GM21576 (cell line): ENCODE results near the gene SHROOM2.

Experiments used
- ATAC-seq: cut with Tn5 transposase; IDR thresholded peaks from one replicate; pipeline ENCODE4 v1.9.1; 2021; ENCODE audit warnings: mild to moderate bottlenecking, moderate library complexity; ENCODE audit not compliant: unreplicated experiment

The SHROOM2 gene

DNA sequence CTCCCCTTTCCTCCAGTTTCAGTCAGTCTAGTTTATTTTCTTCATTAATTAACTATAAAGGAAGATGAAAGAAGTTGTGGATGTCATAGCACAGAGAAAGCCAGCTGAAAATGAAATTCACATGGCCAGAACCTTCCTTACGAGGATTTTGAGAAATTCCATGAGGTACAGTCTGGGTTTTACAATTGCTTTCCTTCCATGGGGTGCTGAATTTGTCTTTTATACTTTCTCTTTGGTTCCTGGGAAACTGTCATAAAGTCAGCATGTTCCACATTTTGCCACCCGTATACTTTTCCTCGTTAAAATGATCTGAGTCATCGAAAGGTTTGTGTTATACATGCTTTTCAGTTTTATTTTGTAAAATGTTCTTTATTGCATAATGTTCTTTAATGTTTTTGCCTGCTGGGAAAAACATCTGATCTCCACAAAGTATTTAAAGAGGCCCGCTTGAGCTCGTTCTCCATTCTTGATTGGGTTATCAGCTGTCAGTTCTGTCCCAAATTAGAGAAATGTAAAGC is 102.8 kb downstream of the SHROOM2 start:
- ATAC-seq, result no peak

DNA sequence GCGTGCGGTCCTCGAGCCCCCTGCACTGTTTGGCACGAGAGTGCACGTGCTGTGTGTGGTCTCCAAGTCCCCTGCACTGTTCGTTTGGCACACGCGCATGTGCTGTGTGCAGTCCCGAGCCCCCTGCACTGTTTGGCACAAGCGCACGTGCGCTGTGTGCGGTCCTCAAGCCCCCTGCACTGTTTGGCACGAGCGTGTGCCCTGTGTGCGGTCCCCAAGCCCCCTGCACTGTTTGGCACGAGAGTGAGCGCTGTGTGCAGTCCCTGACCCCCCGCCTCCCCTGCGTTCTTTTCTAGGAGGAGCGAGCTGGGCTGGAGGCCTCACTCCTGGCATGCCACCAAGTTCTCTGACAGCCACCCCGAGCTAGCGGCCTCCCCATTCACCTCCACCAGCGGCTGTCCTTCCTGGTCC is 104.5 kb downstream of the SHROOM2 start:
- ATAC-seq, result no peak

DNA sequence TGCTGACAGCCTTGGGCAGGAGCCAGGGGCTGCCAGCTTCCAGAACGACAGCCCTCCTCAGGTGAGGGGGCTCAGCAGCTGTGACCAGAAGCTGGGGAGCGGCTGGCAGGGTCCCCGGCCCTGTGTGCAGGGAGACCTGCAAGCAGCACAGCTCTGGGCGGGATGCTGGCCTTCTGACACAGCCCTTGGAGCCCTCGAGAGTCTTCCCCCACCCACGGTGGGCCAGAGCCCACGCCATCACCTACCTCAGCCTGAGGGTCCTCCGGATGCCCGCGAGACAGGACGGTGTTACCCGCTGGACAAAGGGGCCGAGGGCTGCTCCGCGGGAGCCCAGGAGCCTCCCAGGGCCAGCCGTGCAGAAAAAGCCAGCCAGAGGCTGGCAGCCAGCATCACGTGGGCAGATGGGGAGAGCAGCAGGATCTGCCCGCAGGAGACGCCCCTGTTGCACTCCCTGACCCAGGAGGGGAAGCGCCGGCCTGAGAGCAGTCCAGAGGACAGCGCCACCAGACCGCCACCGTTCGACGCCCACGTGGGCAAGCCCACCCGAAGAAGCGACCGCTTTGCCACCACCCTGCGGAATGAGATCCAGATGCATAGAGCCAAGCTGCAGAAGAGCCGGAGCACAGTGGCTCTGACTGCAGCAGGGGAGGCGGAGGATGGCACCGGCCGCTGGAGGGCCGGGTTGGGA is 109.1 kb downstream of the SHROOM2 start:
- no peak for ATAC-seq

DNA sequence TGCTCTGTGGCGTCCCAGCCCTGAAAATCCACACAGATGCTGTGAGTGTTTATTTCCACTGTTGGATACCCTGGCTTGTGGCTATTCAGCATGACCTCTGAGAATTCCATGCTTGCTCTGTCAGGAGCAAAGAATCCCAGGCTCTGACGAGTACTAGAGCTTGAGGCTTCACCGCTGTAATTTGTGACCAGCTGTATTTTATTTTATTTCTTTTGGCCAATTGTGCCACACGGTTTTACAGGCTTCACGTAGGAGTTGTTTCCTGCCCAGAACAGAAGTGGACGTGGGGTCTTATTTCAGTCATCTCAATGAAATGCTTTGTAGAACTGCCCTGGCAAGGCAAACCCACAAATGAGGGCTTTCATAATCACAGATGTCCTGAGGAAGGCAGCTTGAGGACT is 111.5 kb downstream of the SHROOM2 start:
- ATAC-seq, result no peak

DNA sequence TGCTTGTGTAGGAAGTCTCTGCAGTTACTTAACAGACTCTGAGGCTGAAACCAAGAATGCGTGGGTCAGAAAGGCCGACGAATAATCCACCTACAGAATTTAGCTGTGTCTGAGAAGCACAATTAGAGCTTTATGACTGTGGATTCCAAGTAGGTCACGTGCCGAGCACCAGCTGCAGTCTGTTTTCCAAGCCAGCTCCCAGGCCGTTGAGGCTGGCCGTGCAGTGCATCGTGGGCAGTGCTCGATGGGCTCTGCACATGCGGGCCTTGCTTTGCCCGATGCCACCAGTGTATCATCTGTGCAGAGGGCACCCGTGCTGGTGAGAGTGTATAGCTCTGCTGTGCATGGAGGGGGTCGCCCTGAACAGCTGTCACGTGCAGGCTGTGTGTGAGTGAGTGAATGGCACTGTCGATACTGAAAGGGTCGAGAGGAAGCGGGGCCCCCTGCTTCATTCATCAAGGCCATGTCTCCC is 113.4 kb downstream of the SHROOM2 start:
- no peak for ATAC-seq

- no peak for ATAC-seq
Measured at GRCh38 chrX:9902656-9903055, 116.4 kb downstream of the SHROOM2 start.

DNA sequence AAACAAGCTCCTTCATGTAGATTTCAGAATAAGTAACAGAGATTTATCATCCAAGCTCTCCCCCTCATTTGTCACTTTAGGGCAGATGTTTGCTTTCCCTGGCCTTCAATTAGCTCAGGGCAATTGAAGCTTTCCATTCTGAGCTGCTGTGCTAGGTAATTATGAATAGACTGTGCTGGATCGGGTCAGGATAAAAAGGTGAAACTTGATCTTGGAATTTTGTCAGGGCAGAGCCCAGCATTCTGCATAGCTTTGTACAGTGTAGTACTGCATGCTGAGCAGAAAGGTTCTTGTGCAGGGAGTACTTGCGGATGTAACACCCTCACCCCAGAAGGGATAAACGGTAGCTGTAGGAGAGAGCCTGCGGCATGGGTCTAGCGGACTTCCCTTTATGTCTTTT is 116.9 kb downstream of the SHROOM2 start:
- no peak for ATAC-seq

DNA sequence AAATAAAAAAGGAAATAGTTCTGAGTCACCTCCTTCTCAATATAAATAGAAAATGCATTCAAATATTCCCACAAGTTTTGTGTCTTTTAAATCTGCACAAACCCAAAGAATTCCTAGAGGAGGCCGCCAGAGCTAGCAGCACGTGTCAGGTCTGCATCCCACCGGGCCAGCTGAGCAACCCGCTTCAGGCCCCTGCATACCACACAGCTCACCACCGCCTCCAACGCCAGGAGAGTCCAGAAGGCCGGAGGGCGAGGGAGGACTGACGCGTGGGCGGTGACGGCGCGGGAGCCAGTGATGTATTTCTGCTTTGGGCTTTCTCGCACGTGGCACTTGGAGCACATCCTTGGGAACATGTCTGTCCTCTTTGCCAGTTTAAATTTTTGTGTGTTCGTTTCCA is 119.1 kb downstream of the SHROOM2 start:
- ATAC-seq, result no peak

- ATAC-seq, result no peak
Measured at GRCh38 chrX:9905721-9906120, 119.5 kb downstream of the SHROOM2 start.

GRCh38 chrX:9906919-9907318 is 120.7 kb downstream of the SHROOM2 start:
- no peak for ATAC-seq

DNA sequence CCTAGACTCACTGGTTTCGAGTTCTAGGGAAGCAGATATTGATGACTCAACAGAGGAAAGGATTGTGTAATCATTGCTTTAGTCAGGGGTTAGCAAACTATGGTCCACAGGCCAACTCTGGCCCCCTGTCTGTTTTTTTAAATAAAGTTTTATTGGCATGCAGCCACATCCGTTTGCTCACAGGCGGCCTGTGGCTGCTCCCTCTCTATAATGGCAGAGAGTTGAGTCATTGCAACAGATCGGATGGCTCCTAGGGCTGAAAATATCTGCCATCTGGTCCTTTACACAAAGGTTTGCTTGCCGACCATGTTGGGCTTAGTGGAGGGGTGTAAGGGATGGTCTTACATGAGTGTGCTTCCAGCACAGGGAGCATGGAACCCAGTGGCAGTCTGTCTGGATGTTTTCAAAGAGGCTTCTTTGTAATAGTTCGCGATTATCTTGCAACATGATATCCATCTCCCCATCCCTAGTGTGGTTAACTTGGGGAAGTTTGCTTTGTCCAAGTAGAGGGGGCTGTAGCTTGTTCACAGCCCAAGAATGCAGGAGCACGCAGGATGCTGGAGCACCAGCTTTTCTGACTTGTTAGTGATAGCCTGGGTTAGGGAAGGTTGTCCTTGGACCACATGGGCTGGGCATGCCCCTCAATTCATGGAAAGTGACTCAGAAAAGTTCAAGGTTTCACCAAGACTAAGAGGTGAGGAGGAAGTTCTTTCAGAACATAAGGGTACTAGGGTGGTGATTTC is 121.6 kb downstream of the SHROOM2 start:
- no peak for ATAC-seq

GRCh38 chrX:9909254-9909653 is 123.0 kb downstream of the SHROOM2 start:
- no peak for ATAC-seq

- no peak for ATAC-seq
Measured at GRCh38 chrX:9911487-9911886, 125.3 kb downstream of the SHROOM2 start.

DNA sequence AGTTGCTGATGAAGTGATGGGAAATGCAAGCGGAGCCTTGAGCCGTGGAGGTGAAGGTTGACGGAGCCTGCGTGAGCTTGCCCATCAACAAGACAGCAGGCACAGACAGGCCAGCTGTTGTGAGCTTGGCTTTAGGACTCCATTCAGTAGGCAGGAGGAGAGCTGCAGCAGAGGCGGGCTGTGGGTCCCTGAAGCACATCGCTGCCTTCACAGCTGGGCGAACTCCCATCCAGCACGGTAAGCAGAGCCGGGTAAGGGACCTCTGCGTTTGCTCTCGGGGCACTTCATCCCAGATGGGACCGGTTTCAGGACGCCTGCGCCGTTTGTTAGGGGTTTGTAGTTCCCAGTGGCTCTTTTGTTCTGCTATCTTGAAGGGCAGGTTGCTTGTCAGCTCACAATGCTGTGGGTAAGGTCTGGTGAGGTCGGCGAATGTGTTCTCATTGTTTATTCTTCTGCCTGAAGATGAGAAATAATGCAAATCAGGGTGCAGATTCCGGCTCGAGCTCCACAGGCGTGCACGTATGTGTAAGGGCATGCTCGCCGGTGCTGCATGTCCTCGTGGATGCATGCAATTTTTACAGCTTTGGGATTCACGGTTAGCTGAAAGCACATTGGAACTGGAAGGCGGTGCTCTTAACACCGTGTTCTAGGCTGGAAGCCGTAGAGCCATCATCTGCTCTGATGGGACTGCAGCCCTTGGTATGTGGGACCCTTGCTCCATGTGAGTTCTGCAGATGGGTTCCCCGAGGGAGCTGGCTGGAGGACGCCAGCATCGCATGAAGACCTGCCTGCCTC is 126.3 kb downstream of the SHROOM2 start:
- ATAC-seq, result no peak

DNA sequence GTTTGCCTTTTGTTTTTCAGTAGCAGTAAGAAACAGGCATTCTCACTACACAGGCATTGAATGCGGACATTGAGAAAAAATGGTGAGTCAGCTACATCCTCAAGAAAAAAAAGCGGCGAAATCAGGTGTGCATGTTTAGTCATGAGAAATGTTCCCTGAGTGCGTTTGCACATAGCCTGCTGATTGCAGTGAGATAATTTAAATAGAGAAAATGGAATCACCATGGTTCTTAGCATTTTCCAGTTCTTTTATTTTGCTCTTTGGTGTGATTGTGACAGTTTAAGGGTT is 126.9 kb downstream of the SHROOM2 start:
- ATAC-seq, result no peak

DNA sequence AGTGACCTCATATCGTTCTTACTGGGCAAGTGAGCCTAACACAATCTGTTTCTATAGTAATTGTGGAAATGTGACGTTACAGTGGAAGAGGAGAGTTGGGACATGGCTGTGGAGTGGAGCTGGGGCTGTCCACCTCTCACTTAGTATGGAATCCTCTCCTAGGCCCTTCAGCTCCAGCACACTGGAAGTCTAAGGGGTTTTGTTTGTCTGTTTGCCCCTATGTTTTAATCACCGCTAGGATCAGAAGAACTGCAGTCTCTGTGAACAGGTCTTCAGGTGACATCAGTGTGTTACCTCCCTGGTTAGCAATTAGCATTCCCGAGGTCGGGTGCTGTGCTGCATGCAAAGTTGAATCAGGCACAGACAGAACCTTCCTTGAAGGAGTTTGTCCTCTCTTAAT is 131.6 kb downstream of the SHROOM2 start:
- no peak for ATAC-seq

DNA sequence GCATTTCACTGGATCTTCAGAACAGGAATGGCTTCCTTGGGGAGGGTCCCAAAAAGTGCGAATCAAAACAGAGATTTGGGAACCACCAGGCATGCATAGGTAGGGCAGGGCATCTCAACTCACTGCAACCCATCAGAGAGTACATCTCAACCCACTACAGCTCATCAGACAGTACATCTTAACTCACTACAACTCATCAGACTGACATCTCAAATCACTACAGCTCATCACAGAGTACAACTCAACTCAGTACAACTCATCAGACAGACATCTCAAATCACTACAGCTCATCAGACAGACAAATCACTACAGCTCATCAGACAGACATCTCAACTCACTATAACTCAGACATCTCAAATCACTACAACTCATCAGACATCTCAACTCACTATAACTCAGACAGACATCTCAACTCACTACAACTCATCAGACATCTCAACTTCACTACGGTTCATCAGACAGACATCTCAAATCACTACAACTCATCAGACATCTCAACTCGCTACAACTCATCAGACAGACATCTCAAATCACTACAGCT is 133.5 kb downstream of the SHROOM2 start:
- no peak for ATAC-seq

- ATAC-seq, result no peak
Measured at GRCh38 chrX:9921407-9921806, 135.2 kb downstream of the SHROOM2 start.

- ATAC-seq, result no peak
Measured at GRCh38 chrX:9923357-9923756, 137.1 kb downstream of the SHROOM2 start.

DNA sequence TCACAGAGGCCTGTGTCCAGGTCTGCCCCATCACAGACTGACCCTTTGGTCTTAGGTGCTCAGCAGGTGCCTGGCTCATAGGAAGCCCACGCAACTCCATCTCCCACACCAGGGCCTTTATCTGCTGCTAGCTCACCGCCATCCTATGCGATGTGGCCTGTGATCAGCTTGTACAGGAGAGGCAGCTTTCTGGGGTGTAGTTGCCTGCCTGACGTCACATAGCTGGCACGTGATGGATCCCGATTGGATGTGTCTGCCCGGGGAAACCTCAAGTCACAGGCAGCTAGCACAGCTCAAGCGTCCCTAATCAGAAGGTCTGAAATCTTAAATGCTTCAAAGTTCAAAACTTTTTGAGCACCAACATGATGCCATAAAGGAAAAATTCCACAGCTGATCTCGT is 139.8 kb downstream of the SHROOM2 start:
- no peak for ATAC-seq

GRCh38 chrX:9927698-9928482 is 141.7 kb downstream of the SHROOM2 start:
- no peak for ATAC-seq
